ENCODE data around the gene CCDC106.

CCDC106 gene

DNA sequence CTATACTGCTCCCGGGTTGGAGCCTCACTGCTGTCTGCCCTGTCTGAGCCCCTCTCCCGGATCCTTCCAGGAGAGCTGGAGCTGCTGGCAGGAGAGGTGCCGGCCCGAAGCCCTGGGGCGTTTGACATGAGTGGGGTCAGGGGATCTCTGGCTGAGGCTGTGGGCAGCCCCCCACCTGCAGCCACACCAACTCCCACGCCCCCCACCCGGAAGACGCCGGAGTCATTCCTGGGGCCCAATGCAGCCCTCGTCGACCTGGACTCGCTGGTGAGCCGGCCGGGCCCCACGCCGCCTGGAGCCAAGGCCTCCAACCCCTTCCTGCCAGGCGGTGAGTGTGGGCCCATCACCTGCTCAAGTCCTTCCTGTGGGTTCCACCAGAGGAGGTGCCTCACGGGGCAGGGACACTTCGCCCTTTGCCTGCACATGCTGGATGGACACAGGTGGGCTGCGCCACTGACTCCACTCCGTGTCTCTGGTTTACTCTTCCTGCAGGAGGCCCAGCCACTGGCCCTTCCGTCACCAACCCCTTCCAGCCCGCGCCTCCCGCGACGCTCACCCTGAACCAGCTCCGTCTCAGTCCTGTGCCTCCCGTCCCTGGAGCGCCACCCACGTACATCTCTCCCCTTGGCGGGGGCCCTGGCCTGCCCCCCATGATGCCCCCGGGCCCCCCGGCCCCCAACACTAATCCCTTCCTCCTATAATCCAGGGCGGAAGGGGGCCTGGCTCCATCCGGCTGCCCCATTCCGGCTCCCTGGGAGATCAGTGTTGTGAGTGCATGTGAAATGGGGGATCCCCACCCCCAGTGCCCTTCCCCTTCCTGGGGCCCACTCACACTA, 46.9 kb downstream of the CCDC106 start:
- H3K27me3 ChIP-seq (ENCODE audit: control insufficient read depth in 1 of 2, insufficient read depth in 2 of 2, low read length in 2 of 2), result no peaks in the 10 kb centered on the region
- no peak overlapping the region for H3K27ac ChIP-seq (ENCODE audit: low read depth, low read length)
- H3K9me3 ChIP-seq (ENCODE audit: control insufficient read depth in 1 of 2, low read length in 2 of 2), result no peaks in the 10 kb centered on the region
- H3K36me3 ChIP-seq (ENCODE audit: control insufficient read depth in 1 of 2, insufficient read depth in 2 of 2, low read length in 2 of 2), result peaks cover 53 to 84% of the 10 kb centered on the region in 2 donors
- peaks cover 0 to 1% of the 10 kb centered on the region in 2 donors for H3K4me1 ChIP-seq (ENCODE audit: control insufficient read depth in 1 of 2, insufficient read depth in 2 of 2, low read length in 2 of 2)
- H3K4me3 ChIP-seq (ENCODE audit: low read depth in 1 of 2, low read length in 2 of 2), result no peak overlapping the region
- no peak overlapping the region for H3K9ac ChIP-seq (ENCODE audit: low read depth in 1 of 2, low read length in 2 of 2)

DNA sequence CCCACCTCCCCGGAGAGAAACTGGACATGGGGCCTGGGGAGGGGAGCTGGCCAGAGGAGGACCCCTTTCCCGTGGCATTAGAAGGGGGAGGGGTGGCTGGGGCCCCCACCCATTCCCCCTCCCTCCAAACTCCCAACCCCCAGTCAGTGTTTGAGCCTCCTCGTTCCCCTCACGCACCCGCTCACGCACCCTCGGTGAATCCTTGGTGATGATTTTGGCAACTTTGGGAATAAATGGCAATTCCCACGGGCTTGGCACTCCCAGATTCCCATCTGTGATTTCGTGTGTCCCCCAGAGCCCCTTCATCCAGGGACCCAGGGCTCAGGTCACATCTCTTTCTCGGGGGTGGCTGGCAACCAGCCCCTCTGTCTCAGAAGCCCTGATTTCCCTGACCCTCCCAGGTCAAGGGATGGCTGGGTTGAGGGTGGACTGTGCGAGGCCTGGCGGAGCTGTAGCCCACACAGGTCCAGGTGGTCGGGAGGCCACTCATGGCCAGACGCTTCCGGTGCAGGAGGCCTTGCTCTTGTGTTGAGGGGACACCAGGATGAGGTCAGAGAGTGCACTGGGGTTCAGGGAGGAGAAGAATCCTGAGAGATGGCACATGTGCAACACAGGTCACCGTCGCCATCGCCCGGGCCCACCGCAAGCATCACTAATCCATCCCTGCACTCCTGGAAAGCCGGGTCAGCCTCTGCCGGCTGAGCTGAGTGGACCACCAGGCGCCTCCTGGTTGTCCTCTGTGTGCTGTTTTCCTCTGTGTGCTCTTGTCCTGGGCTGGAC, 47.7 kb downstream of the CCDC106 start:
- Histone ChIP-seq H3K9ac (ENCODE audit: low read depth in 1 of 2, low read length in 2 of 2) (no peak overlapping the region), H3K27me3 (ENCODE audit: control insufficient read depth in 1 of 2, insufficient read depth in 2 of 2, low read length in 2 of 2) (no peaks in the 10 kb centered on the region), H3K4me1 (ENCODE audit: control insufficient read depth in 1 of 2, insufficient read depth in 2 of 2, low read length in 2 of 2) (no peaks in the 10 kb centered on the region), H3K36me3 (ENCODE audit: control insufficient read depth in 1 of 2, insufficient read depth in 2 of 2, low read length in 2 of 2) (peaks cover 44 to 81% of the 10 kb centered on the region in 2 donors), H3K9me3 (ENCODE audit: control insufficient read depth in 1 of 2, low read length in 2 of 2) (no peaks in the 10 kb centered on the region), H3K4me3 (ENCODE audit: low read depth in 1 of 2, low read length in 2 of 2) (no peak overlapping the region), H3K27ac (ENCODE audit: low read depth, low read length) (no peak overlapping the region)

DNA sequence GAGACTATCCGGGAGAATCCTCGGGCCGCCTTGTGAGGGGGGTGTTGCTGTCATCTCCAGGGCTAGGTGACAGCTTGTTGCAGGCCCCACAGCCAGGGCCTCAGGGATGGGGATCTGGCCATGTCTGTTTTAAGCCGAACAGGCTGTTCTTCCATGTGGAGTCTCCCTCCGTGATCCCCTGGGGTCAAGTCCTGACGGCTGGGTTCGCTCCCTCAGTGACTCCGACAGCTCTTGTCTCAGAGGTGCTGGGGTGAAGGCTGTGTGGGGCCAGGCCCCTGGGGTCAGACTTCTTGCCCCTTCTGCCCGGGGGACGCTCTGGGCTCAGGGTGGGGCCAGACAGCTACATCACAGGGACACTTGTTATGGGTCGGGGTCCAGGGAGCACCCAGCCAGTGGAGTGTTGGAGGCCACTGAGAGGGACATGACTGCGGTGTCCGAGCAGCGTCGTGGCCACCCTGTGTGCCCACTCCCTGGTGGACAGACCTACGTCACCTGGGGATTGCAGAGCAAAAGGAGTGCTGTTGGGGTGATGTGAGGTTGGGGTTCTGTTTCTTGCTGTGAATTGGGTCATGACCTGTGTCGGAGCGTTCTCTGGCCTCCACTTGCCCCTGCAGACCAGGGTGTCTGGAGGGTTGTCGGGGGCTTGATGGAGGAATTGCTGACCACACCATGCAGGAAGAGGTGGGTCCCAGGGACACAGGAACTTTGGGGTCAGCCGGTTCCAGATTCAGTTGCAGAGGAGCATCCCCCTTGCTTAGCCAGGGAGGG, 48.5 kb downstream of the CCDC106 start:
- no peak overlapping the region for H3K4me3 ChIP-seq (ENCODE audit: low read depth in 1 of 2, low read length in 2 of 2)
- H3K36me3 ChIP-seq (ENCODE audit: control insufficient read depth in 1 of 2, insufficient read depth in 2 of 2, low read length in 2 of 2), result peaks cover 39 to 78% of the 10 kb centered on the region in 2 donors
- no peaks in the 10 kb centered on the region for H3K27me3 ChIP-seq (ENCODE audit: control insufficient read depth in 1 of 2, insufficient read depth in 2 of 2, low read length in 2 of 2)
- H3K9ac ChIP-seq (ENCODE audit: low read depth in 1 of 2, low read length in 2 of 2), result no peak overlapping the region
- H3K4me1 ChIP-seq (ENCODE audit: control insufficient read depth in 1 of 2, insufficient read depth in 2 of 2, low read length in 2 of 2), result peaks cover 2% of the 10 kb centered on the region in 2 donors
- no peak overlapping the region for H3K27ac ChIP-seq (ENCODE audit: low read depth, low read length)
- H3K9me3 ChIP-seq (ENCODE audit: control insufficient read depth in 1 of 2, low read length in 2 of 2), result no peaks in the 10 kb centered on the region

DNA sequence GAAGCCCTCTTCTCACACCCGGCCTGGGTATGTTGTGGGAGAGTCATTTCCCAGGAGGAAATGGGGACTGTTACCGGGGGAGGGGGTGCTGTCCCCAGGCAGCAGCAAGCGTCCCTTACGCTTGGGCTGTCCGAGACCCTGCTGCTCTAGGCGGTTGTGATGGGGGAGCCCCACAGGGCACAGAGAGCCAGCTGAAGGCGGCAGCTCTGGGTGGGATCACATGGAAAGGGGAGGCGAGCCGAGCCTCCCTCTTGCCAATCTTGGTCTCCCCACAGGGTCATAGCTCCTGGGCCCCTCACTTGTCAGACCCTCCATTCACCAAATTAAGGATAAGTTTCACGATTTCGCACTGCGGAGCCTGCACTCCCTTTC, 49.0 kb downstream of the CCDC106 start:
- no peaks in the 10 kb centered on the region for H3K27me3 ChIP-seq (ENCODE audit: control insufficient read depth in 1 of 2, insufficient read depth in 2 of 2, low read length in 2 of 2)
- no peak overlapping the region for H3K27ac ChIP-seq (ENCODE audit: low read depth, low read length)
- no peak overlapping the region for H3K4me3 ChIP-seq (ENCODE audit: low read depth in 1 of 2, low read length in 2 of 2)
- no peak overlapping the region for H3K9ac ChIP-seq (ENCODE audit: low read depth in 1 of 2, low read length in 2 of 2)
- H3K36me3 ChIP-seq (ENCODE audit: control insufficient read depth in 1 of 2, insufficient read depth in 2 of 2, low read length in 2 of 2), result peaks cover 39 to 73% of the 10 kb centered on the region in 2 donors
- peaks cover 6 to 8% of the 10 kb centered on the region in 2 donors for H3K4me1 ChIP-seq (ENCODE audit: control insufficient read depth in 1 of 2, insufficient read depth in 2 of 2, low read length in 2 of 2)
- H3K9me3 ChIP-seq (ENCODE audit: control insufficient read depth in 1 of 2, low read length in 2 of 2), result no peaks in the 10 kb centered on the region

DNA sequence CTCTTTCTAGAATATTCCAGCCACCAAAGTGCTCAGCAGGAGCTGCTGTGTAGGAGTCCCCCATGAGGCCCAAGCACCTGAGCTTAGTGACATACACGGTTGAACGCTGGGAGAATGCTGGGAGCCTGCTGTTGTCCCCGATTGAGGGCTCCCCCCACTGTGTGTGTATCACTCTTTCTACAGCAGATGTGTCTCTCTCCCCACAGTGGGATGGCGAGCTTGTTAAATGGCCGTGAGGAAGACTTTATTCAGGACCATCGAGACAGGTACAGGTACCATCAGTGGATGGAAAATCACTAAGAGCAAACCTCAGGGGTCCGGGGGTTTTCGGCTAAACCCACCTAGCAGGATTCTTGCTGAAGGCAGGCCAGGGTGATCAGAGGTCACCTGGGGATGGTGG, 49.7 kb downstream of the CCDC106 start:
- Histone ChIP-seq H3K4me1 (ENCODE audit: control insufficient read depth in 1 of 2, insufficient read depth in 2 of 2, low read length in 2 of 2) (peaks cover 10 to 12% of the 10 kb centered on the region in 2 donors), H3K9ac (ENCODE audit: low read depth in 1 of 2, low read length in 2 of 2) (no peak overlapping the region), H3K36me3 (ENCODE audit: control insufficient read depth in 1 of 2, insufficient read depth in 2 of 2, low read length in 2 of 2) (peaks cover 36 to 68% of the 10 kb centered on the region in 2 donors), H3K27me3 (ENCODE audit: control insufficient read depth in 1 of 2, insufficient read depth in 2 of 2, low read length in 2 of 2) (no peaks in the 10 kb centered on the region), H3K4me3 (ENCODE audit: low read depth in 1 of 2, low read length in 2 of 2) (no peak overlapping the region), H3K27ac (ENCODE audit: low read depth, low read length) (no peak overlapping the region), H3K9me3 (ENCODE audit: control insufficient read depth in 1 of 2, low read length in 2 of 2) (no peaks in the 10 kb centered on the region)

DNA sequence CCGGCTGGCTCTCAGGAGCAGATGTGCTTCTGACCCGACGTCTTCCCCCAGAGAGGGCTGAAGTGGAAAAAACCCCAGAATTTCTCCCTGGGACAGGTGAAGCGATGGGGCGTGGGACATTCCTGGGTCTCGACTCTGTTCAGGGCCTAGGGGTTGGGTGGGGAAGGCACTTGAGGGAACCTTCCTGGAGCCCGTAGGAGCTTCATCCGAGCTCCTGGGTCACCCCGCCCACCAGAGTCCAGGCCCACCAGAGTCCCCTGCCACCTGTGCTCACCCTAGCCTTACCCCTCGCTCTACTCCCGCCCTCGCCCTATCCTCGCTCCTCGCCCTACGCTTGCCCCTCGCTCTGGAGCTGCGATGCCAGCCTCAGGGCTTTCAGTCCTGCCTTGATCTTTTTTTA, 50.2 kb downstream of the CCDC106 start:
- Histone ChIP-seq H3K36me3 (ENCODE audit: control insufficient read depth in 1 of 2, insufficient read depth in 2 of 2, low read length in 2 of 2) (peaks cover 31 to 63% of the 10 kb centered on the region in 2 donors), H3K4me3 (ENCODE audit: low read depth in 1 of 2, low read length in 2 of 2) (no peak overlapping the region)

DNA sequence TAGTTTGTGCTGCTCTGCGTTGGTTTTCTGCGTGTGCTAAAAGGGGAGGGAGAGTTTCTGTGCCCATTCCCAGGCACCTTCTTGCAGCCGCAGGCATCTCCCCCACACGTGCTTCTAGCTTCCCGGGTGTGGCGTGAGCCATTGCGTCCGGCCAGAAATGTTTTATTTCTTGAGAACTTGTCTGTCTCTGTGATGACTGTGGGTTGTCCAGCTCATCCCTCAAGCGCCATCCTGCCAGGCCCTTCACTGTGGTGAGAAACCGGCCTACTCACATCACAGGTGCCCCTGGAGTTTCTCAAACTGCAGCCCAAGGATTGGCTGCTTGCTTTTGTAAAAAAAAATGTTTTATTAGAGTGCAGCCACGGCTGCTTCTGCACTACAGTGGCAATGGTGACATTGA, 51.2 kb downstream of the CCDC106 start:
- Histone ChIP-seq H3K4me1 (ENCODE audit: control insufficient read depth in 1 of 2, insufficient read depth in 2 of 2, low read length in 2 of 2) (peaks cover 12 to 14% of the 10 kb centered on the region in 2 donors), H3K27me3 (ENCODE audit: control insufficient read depth in 1 of 2, insufficient read depth in 2 of 2, low read length in 2 of 2) (no peaks in the 10 kb centered on the region), H3K36me3 (ENCODE audit: control insufficient read depth in 1 of 2, insufficient read depth in 2 of 2, low read length in 2 of 2) (peaks cover 24 to 53% of the 10 kb centered on the region in 2 donors), H3K9me3 (ENCODE audit: control insufficient read depth in 1 of 2, low read length in 2 of 2) (no peaks in the 10 kb centered on the region), H3K4me3 (ENCODE audit: low read depth in 1 of 2, low read length in 2 of 2) (no peak overlapping the region), H3K27ac (ENCODE audit: low read depth, low read length) (no peak overlapping the region), H3K9ac (ENCODE audit: low read depth in 1 of 2, low read length in 2 of 2) (no peak overlapping the region)

More for the DNA sequence above, 50.2 kb downstream of the CCDC106 start:
- H3K27me3 ChIP-seq (ENCODE audit: control insufficient read depth in 1 of 2, insufficient read depth in 2 of 2, low read length in 2 of 2), result no peaks in the 10 kb centered on the region
- no peak overlapping the region for H3K9ac ChIP-seq (ENCODE audit: low read depth in 1 of 2, low read length in 2 of 2)
- H3K9me3 ChIP-seq (ENCODE audit: control insufficient read depth in 1 of 2, low read length in 2 of 2), result no peaks in the 10 kb centered on the region
- peaks cover 12 to 14% of the 10 kb centered on the region in 2 donors for H3K4me1 ChIP-seq (ENCODE audit: control insufficient read depth in 1 of 2, insufficient read depth in 2 of 2, low read length in 2 of 2)
- H3K27ac ChIP-seq (ENCODE audit: low read depth, low read length), result no peak overlapping the region

DNA sequence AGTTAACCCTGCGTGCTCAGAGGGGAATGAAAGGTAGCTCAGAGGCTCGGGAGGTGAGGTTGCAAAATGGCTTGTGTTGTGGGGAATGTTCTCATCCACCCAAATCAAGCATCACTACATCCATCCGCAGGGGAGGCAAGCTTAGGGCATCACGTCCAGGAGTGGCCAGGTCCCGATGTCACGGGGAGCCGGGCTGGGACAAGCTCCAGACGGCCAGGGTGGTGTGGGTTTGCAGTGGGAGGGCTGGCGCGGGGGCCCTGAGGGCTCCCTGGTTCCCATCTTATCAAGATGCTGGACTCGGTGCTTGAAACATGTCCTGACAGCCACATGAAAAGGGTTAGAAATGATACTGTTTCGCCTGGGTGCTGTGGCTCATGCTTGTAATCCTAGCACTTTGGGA, 52.8 kb downstream of the CCDC106 start:
- Histone ChIP-seq H3K4me1 (ENCODE audit: control insufficient read depth in 1 of 2, insufficient read depth in 2 of 2, low read length in 2 of 2) (peaks cover 12 to 14% of the 10 kb centered on the region in 2 donors), H3K36me3 (ENCODE audit: control insufficient read depth in 1 of 2, insufficient read depth in 2 of 2, low read length in 2 of 2) (peaks cover 30 to 48% of the 10 kb centered on the region in 2 donors)

DNA sequence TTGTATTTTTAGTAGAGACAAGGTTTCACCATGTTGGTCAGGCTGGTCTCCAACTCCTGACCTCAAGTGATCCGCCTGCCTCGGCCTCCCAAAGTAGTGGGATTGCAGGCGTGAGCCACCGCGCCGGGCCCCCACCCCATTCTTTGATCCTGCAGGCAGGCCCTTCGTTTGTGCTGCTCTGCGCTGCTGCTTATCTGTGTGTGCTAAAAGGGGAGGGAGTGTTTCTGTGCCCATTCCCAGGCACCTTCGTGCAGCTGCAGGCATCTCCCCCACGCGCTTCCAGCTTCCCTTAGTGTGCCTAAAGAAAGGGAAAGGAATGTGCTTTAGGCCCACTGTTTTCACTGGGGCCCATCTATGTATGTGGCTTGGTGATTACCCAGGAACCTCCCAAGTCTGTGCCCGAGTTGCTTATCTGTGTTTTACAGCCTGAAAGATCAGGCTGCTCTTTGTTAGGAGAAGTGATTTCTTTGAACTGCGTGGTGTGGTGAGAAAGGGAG, 54.2 kb downstream of the CCDC106 start:
- Histone ChIP-seq H3K9ac (ENCODE audit: low read depth in 1 of 2, low read length in 2 of 2) (no peak overlapping the region), H3K27ac (ENCODE audit: low read depth, low read length) (no peak overlapping the region)

More for the DNA sequence above, 52.8 kb downstream of the CCDC106 start:
- H3K27me3 ChIP-seq (ENCODE audit: control insufficient read depth in 1 of 2, insufficient read depth in 2 of 2, low read length in 2 of 2), result no peaks in the 10 kb centered on the region
- no peak overlapping the region for H3K27ac ChIP-seq (ENCODE audit: low read depth, low read length)
- no peaks in the 10 kb centered on the region for H3K9me3 ChIP-seq (ENCODE audit: control insufficient read depth in 1 of 2, low read length in 2 of 2)
- H3K9ac ChIP-seq (ENCODE audit: low read depth in 1 of 2, low read length in 2 of 2), result no peak overlapping the region
- H3K4me3 ChIP-seq (ENCODE audit: low read depth in 1 of 2, low read length in 2 of 2), result no peak overlapping the region

More for the DNA sequence above, 54.2 kb downstream of the CCDC106 start:
- no peaks in the 10 kb centered on the region for H3K9me3 ChIP-seq (ENCODE audit: control insufficient read depth in 1 of 2, low read length in 2 of 2)
- H3K4me1 ChIP-seq (ENCODE audit: control insufficient read depth in 1 of 2, insufficient read depth in 2 of 2, low read length in 2 of 2), result peaks cover 12 to 14% of the 10 kb centered on the region in 2 donors
- H3K4me3 ChIP-seq (ENCODE audit: low read depth in 1 of 2, low read length in 2 of 2), result no peak overlapping the region
- H3K27me3 ChIP-seq (ENCODE audit: control insufficient read depth in 1 of 2, insufficient read depth in 2 of 2, low read length in 2 of 2), result no peaks in the 10 kb centered on the region
- H3K36me3 ChIP-seq (ENCODE audit: control insufficient read depth in 1 of 2, insufficient read depth in 2 of 2, low read length in 2 of 2), result peaks cover 16 to 34% of the 10 kb centered on the region in 2 donors
